SU-DHL-6 (cell line): ENCODE results near the gene NME7.
"Not testable (repeated sequence)": the region's sequence is repeated elsewhere in the genome, so short reads cannot be mapped to it uniquely, and the experiment has no call there.

Experiments used
- H2AFZ ChIP-seq: fragments of 200-600 bp; sonication (generic); 2 replicates; pipeline ENCODE4 v1.6.1; 2014; ENCODE audit warnings: low read depth, mild to moderate bottlenecking, moderate library complexity, mixed read lengths, antibody characterized with exemption, low read length; ENCODE audit not compliant: severe bottlenecking
- H3F3A ChIP-seq: fragments of 200-600 bp; shearing (Covaris generic); 2 replicates; pipeline ENCODE4 v1.6.0; 2016; ENCODE audit warnings: antibody characterized with exemption, mild to moderate bottlenecking; ENCODE audit not compliant: insufficient read depth
- H3K27ac ChIP-seq: fragments of 200-600 bp; sonication (generic); 2 replicates; pipeline ENCODE4 v1.5.1; 2016; ENCODE audit warnings: low read depth, mild to moderate bottlenecking, low read length, moderate library complexity, mixed read lengths
- H3K27me3 ChIP-seq: fragments of 200-600 bp; sonication (generic), shearing (Covaris generic); 2 replicates; pipeline ENCODE4 v1.6.0; 2014; ENCODE audit warnings: mild to moderate bottlenecking, low read length
- H3K36me3 ChIP-seq: fragments of 200-600 bp; sonication (generic); 2 replicates; pipeline ENCODE4 v1.6.1; 2014; ENCODE audit warnings: mild to moderate bottlenecking, low read length, mixed read lengths
- H3K4me2 ChIP-seq: fragments of 300-600, 200-600 bp; shearing (Covaris generic), sonication (generic); 2 replicates; pipeline ENCODE4 v1.6.0; 2014; ENCODE audit warnings: low read length, low read depth, mild to moderate bottlenecking; ENCODE audit not compliant: poor library complexity, severe bottlenecking
- H3K4me3 ChIP-seq: fragments of 200-600 bp; sonication (generic); 2 replicates; pipeline ENCODE4 v1.5.1; 2014; ENCODE audit warnings: antibody characterized with exemption, low read length, mild to moderate bottlenecking, mixed read lengths; ENCODE audit not compliant: insufficient read depth, poor library complexity, severe bottlenecking
- H3K79me2 ChIP-seq: fragments of 200-600 bp; sonication (generic); 2 replicates; pipeline ENCODE4 v1.6.1; 2014; ENCODE audit warnings: mild to moderate bottlenecking, low read length, moderate library complexity; ENCODE audit not compliant: insufficient read depth
- H3K9ac ChIP-seq: fragments of 200-600 bp; sonication (generic); 2 replicates; pipeline ENCODE4 v1.7.0; 2014; ENCODE audit warnings: mild to moderate bottlenecking, low read length
- H3K9me2 ChIP-seq: fragments of 200-600 bp; sonication (generic); replicated peaks from 2 replicates; pipeline ENCODE4 v1.6.1; 2014; ENCODE audit warnings: low read length; ENCODE audit not compliant: insufficient read depth
- H3K9me3 ChIP-seq: fragments of 200-600 bp; sonication (generic); 2 replicates; pipeline ENCODE4 v1.6.1; 2014; ENCODE audit warnings: low read length, mixed read lengths; ENCODE audit not compliant: insufficient read depth
- H4K20me1 ChIP-seq: fragments of 200-600 bp; sonication (generic); 2 replicates; pipeline ENCODE4 v1.6.1; 2014; ENCODE audit warnings: low read depth, mild to moderate bottlenecking, antibody characterized with exemption, low read length, moderate library complexity, mixed read lengths
- EZH2phosphoT487 ChIP-seq: fragments of 200-600 bp; sonication (generic), shearing (Covaris generic); conservative IDR thresholded peaks from 2 replicates; pipeline ENCODE4 v1.6.1; 2018; ENCODE audit warnings: mild to moderate bottlenecking, antibody characterized with exemption, low read length, moderate library complexity, mixed read lengths
- TF ChIP-seq, protein P1 (sequence below): fragments of 200-600 bp; sonication (generic); IDR thresholded peaks from one replicate; pipeline ENCODE4 v1.5.1; 2017; ENCODE audit warnings: antibody characterized with exemption, mild to moderate bottlenecking, low read length, moderate library complexity; ENCODE audit not compliant: insufficient read depth, poor library complexity, severe bottlenecking

Gene NME7

DNA sequence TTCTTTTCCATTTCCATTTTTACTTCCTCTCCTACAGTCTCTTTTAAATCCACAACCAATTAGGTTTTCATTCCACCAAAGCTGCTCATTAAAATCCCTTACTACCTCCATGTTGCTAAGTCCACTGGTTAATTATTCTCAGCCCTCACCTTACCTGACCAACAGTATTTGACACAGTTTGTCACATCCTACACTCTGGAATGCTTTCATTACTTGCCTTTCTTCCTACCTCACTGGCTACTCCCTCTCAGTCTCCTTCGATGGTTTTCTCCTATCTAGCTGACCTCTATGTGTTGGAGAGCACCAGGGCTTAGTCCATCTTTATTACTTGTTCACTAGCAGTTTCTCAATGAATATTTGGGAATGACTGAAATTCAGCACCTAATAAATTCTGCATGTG, 78.6 kb downstream of the NME7 start:
- TF ChIP-seq, protein P1, sequence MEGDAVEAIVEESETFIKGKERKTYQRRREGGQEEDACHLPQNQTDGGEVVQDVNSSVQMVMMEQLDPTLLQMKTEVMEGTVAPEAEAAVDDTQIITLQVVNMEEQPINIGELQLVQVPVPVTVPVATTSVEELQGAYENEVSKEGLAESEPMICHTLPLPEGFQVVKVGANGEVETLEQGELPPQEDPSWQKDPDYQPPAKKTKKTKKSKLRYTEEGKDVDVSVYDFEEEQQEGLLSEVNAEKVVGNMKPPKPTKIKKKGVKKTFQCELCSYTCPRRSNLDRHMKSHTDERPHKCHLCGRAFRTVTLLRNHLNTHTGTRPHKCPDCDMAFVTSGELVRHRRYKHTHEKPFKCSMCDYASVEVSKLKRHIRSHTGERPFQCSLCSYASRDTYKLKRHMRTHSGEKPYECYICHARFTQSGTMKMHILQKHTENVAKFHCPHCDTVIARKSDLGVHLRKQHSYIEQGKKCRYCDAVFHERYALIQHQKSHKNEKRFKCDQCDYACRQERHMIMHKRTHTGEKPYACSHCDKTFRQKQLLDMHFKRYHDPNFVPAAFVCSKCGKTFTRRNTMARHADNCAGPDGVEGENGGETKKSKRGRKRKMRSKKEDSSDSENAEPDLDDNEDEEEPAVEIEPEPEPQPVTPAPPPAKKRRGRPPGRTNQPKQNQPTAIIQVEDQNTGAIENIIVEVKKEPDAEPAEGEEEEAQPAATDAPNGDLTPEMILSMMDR: no peak
- TF ChIP-seq EZH2phosphoT487: no peak
- Histone ChIP-seq H3K27me3 (no peaks in the 10 kb centered on the region), H3K9me2 (no peaks in the 10 kb centered on the region), H3K9me3 (no peaks in the 10 kb centered on the region), H4K20me1 (no peaks in the 10 kb centered on the region), H3K9ac (no peak overlapping the region), H3F3A (no peaks in the 10 kb centered on the region), H3K27ac (no peak overlapping the region), H3K36me3 (no peaks in the 10 kb centered on the region), H3K79me2 (no peaks in the 10 kb centered on the region), H2AFZ (no peak overlapping the region), H3K4me2 (no peak overlapping the region), H3K4me3 (no peak overlapping the region)

DNA sequence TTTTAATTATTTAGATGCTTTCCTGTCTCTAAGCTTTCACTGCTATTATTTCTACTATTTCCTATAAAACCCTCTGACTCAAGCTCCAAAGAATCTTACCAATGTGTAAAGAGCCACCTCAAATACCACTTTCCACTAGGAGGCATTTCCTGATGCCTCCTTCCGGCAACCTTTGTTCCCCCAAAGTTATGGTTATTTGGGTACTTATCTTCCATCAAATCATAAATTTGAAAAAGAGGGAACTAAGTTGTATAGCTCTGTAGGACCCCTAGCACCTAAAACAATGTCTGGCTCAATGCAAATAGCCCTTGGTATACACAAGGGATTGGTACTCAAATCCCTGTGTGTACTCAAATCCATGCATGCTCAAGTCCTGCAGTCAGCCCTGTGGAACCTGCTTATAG, 79.6 kb downstream of the NME7 start:
- TF ChIP-seq, protein P1: no peak
- TF ChIP-seq EZH2phosphoT487: no peak
- no peaks in the 10 kb centered on the region for H3K27me3 ChIP-seq
- H3K9me2 ChIP-seq: no peaks in the 10 kb centered on the region
- no peak overlapping the region for H3K9ac ChIP-seq
- H2AFZ ChIP-seq: no peak overlapping the region
- no peaks in the 10 kb centered on the region for H3K79me2 ChIP-seq
- no peak overlapping the region for H3K27ac ChIP-seq
- no peaks in the 10 kb centered on the region for H3F3A ChIP-seq
- H3K4me3 ChIP-seq: no peak overlapping the region
- no peaks in the 10 kb centered on the region for H3K9me3 ChIP-seq
- H3K36me3 ChIP-seq: no peaks in the 10 kb centered on the region
- no peaks in the 10 kb centered on the region for H4K20me1 ChIP-seq
- H3K4me2 ChIP-seq: no peak overlapping the region

DNA sequence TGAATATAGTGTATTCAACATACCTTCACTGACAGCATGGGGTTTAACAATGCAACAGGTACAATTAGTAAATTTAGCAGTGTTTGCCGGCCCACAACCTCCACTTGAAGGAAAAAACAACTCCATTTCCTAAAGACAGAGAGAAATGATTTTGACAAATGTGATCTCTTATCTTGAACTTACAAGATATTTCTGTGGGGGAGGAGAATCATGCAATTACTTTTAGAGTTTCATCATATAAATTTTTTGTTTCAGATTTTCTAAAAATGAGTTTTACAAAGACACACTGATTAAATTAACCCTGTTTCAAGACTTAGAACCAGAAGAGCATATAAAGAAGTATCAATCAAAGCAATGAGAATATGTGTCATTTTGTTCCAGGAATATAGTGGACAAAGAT, 80.3 kb downstream of the NME7 start:
- no peaks in the 10 kb centered on the region for H3K9me3 ChIP-seq
- H3K27me3 ChIP-seq: no peaks in the 10 kb centered on the region
- no peaks in the 10 kb centered on the region for H4K20me1 ChIP-seq
- H3K9me2 ChIP-seq: no peaks in the 10 kb centered on the region
- H3K4me2 ChIP-seq: no peak overlapping the region
- no peak overlapping the region for H3K27ac ChIP-seq
- H3K4me3 ChIP-seq: no peak overlapping the region
- H2AFZ ChIP-seq: no peak overlapping the region
- no peaks in the 10 kb centered on the region for H3K36me3 ChIP-seq
- no peaks in the 10 kb centered on the region for H3F3A ChIP-seq
- no peaks in the 10 kb centered on the region for H3K79me2 ChIP-seq
- no peak for TF ChIP-seq EZH2phosphoT487
- TF ChIP-seq, protein P1: no peak
- H3K9ac ChIP-seq: no peak overlapping the region

DNA sequence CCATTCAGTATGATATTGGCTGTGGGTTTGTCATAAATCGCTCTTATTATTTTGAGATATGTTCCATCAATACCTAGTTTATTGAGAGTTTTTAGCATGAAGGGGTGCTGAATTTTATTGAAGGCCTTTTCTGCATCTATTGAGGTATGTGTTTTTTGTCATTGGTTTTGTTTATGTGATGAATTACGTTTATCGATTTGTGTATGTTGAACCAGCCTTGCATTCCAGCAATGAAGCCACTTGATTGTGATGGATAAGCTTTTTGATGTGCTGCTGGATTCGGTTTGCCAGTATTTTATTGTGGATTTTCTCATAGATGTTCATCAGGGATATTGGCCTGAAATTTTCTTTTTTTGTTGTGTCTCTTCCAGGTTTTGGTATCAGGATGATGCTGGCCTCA, 86.0 kb downstream of the NME7 start:
- not testable (repeated sequence) for H3K9me3 ChIP-seq, H3K79me2 ChIP-seq, H3K9me2 ChIP-seq, H3K4me3 ChIP-seq, H2AFZ ChIP-seq, H3K4me2 ChIP-seq, H3K27ac ChIP-seq, H3K27me3 ChIP-seq, H4K20me1 ChIP-seq, H3K36me3 ChIP-seq, H3K9ac ChIP-seq, H3F3A ChIP-seq
